CD8-positive, alpha-beta memory T cell (primary cell): ENCODE results near the gene SPON1. TPM values are rescaled to one million over a fixed set of nuclear protein-coding genes. Genes with fewer than 3 reads are reported as not detected.
A peak's percentile ranks its signal among the peaks of the same experiment; 100 is the strongest.

Source experiments
- CTCF ChIA-PET: fragments of 350-600 bp; sonication (Branson Sonifier 250); formaldehyde crosslinking; loops from one replicate; lab custom pipeline; 2021; ENCODE audit warnings: antibody characterized with exemption; lab: Charles Lee
- POLR2A ChIA-PET: fragments of 350-600 bp; sonication (Branson Sonifier 250); formaldehyde crosslinking; loops from one replicate; lab custom pipeline; 2021; ENCODE audit warnings: antibody characterized with exemption; lab: Charles Lee
- DNase-seq, 5 donors: peaks; one replicate each; pipeline versions ENCODE4 v3.0.0 to v3.0.0-alpha.2; 2020 to 2022; ENCODE audit warnings: mixed read lengths in 1 of 5
- H3K27ac ChIP-seq: one replicate; pipeline ENCODE4 v1.7.0; 2013; ENCODE audit warnings: low read depth, mild to moderate bottlenecking, low read length, moderate library complexity
- H3K27me3 ChIP-seq: 2 replicates; pipeline ENCODE4 v1.7.0; 2013; ENCODE audit warnings: low read length, mild to moderate bottlenecking; ENCODE audit not compliant: insufficient read depth, poor library complexity, severe bottlenecking
- H3K36me3 ChIP-seq: 2 replicates; pipeline ENCODE4 v1.7.0; 2013; ENCODE audit warnings: mild to moderate bottlenecking, low read length, moderate library complexity; ENCODE audit not compliant: insufficient read depth
- H3K4me1 ChIP-seq: 2 replicates; pipeline ENCODE4 v1.7.0; 2013; ENCODE audit warnings: mild to moderate bottlenecking, low read length, moderate library complexity; ENCODE audit not compliant: insufficient read depth
- H3K4me3 ChIP-seq: 2 replicates; pipeline ENCODE4 v1.7.0; 2013; ENCODE audit warnings: mild to moderate bottlenecking, low read length
- H3K9me3 ChIP-seq: 2 replicates; pipeline ENCODE4 v1.7.0; 2013; ENCODE audit warnings: mild to moderate bottlenecking, low read length
- H3K27ac Mint-ChIP-seq, 8 donors: one replicate each; pipeline ENCODE4 v1.8.0; 2020 to 2021; ENCODE audit warnings: mixed read lengths in 8 of 8, mild to moderate bottlenecking in 6 of 8, inconsistent platforms in 3 of 8, moderate library complexity in 3 of 8
- H3K27me3 Mint-ChIP-seq, 2 donors: one replicate each; pipeline ENCODE4 v1.8.0; 2020 to 2021; ENCODE audit warnings: mixed read lengths in 2 of 2, mild to moderate bottlenecking in 1 of 2, moderate library complexity in 1 of 2
- H3K36me3 Mint-ChIP-seq, 3 donors: one replicate each; pipeline ENCODE4 v1.8.0; 2020 to 2021; ENCODE audit warnings: mixed read lengths in 3 of 3, inconsistent platforms in 1 of 3, mild to moderate bottlenecking in 1 of 3
- H3K4me1 Mint-ChIP-seq, 3 donors: one replicate each; pipeline ENCODE4 v1.8.0; 2020 to 2021; ENCODE audit warnings: mixed read lengths in 3 of 3, inconsistent platforms in 1 of 3, mild to moderate bottlenecking in 1 of 3
- H3K4me3 Mint-ChIP-seq, 7 donors: one replicate each; pipeline ENCODE4 v1.8.0; 2020 to 2021; ENCODE audit warnings: mixed read lengths in 7 of 7, mild to moderate bottlenecking in 6 of 7, moderate library complexity in 4 of 7, inconsistent platforms in 2 of 7
- H3K9me3 Mint-ChIP-seq, 5 donors: one replicate each; pipeline ENCODE4 v1.8.0; 2020 to 2022; ENCODE audit warnings: mixed read lengths in 5 of 5, mild to moderate bottlenecking in 3 of 5, moderate library complexity in 2 of 5, inconsistent platforms in 1 of 5
- polyA plus RNA-seq: library from polyadenylated mRNA; unstranded; fragments of 300-500 nt; fragmentation: Illumina TruSeq; gene quantifications from one replicate; pipeline ENCODE4 v1.2.3, GENCODE V29; 2021
- total RNA-seq, 2 experiments: library from RNA; stranded (reverse); gene quantifications; one replicate each; pipeline ENCODE4 v1.2.3, GENCODE V29; 2021

Gene SPON1
- total and polyA plus RNA-seq, 3 experiments from 2014 or later = 0.81 to 2.0 (median 0.97) TPM

DNA sequence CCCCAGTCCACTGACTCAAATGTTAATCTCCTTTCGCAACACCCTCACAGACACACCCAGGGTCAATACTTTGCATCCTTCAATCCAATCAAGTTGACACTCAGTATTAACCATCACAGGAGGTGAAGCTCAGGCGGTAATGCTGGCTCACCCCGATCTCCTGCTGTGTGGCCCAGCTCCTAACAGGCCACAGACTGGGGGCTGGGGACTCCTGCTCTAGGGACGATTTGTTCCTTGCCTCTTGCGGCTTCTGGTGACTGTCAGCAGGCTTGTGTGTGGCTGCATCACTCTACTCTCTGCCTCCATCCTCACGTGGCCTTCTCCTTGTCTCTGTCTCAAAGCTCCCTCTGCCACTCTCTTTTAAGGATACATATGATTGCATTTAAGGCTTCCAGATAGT lies 45.0 kb downstream of the SPON1 start:
- Histone ChIP-seq H3K27ac (no peak overlapping the region), H3K4me3 (no peak overlapping the region), H3K27me3 (no peaks in the 10 kb centered on the region), H3K9me3 (no peaks in the 10 kb centered on the region), H3K4me1 (no peaks in the 10 kb centered on the region), H3K36me3 (no peaks in the 10 kb centered on the region)
- Mint-ChIP-seq H3K4me3 (no peak overlapping the region), H3K27me3 (peaks cover 5 to 12% of the 10 kb centered on the region in 2 donors), H3K36me3 (no peaks in the 10 kb centered on the region), H3K27ac (no peak overlapping the region), H3K4me1 (no peaks in the 10 kb centered on the region), H3K9me3 (peaks cover 0 to 4% (median 0%) of the 10 kb centered on the region in 5 donors)
- ChIA-PET CTCF (no interaction called here), POLR2A (no interaction called here)
- DNase-seq = no peak

DNA sequence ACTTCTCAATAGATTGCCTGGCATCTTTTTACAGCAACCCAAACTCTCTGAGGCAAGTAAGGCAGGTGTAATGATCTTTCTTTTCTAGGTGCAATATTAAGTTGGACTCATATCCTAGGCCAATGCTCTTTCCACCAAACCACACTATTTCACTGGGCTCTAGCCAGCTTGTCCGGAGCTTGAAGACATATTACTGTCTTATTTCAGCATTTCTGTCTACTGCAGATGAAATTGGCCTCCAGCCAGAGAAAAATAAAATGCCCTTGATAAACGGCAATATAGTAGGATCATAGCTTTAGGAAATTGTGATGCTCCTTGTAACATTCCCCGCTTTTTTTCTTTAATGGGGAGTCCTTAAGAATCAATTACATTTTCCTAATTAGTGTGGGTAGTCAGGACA lies 48.1 kb downstream of the SPON1 start:
- no peak for DNase-seq
- Mint-ChIP-seq H3K4me1 (no peaks in the 10 kb centered on the region), H3K27me3 (peaks cover 0 to 8% of the 10 kb centered on the region in 2 donors), H3K9me3 (no peaks in the 10 kb centered on the region), H3K36me3 (no peaks in the 10 kb centered on the region), H3K27ac (no peak overlapping the region), H3K4me3 (no peak overlapping the region)
- Histone ChIP-seq H3K27ac (no peak overlapping the region), H3K4me1 (no peaks in the 10 kb centered on the region), H3K9me3 (no peaks in the 10 kb centered on the region), H3K4me3 (no peak overlapping the region), H3K27me3 (no peaks in the 10 kb centered on the region), H3K36me3 (no peaks in the 10 kb centered on the region)
- ChIA-PET POLR2A (no interaction called here), CTCF (no interaction called here)

DNA sequence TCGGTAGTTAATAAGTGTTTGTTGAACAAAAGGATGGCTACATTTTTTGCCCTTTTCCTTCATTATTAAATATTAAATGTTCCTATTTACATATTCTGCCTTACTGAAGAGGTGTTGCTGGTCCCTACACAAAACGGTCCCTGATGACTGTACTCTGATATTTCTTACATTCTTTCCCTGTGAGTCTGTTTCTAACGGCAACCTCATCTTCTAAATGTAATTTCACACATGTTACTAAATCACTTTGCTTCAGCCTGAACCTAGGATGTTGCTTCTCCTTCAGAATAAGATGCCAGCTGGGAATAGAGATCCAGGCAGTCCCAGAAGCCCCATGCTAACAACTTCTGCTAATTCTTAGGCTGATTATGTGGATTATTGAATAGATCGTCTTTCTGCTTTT lies 50.3 kb downstream of the SPON1 start:
- H3K27ac ChIP-seq = no peak overlapping the region
- H3K4me1 ChIP-seq = no peaks in the 10 kb centered on the region
- no peak overlapping the region for H3K27ac Mint-ChIP-seq
- no peak overlapping the region for H3K4me3 ChIP-seq
- H3K9me3 Mint-ChIP-seq = no peaks in the 10 kb centered on the region
- H3K9me3 ChIP-seq = no peaks in the 10 kb centered on the region
- no peaks in the 10 kb centered on the region for H3K27me3 Mint-ChIP-seq
- ChIA-PET POLR2A (no interaction called here), CTCF (no interaction called here)
- H3K36me3 ChIP-seq = no peaks in the 10 kb centered on the region
- H3K4me3 Mint-ChIP-seq = no peak overlapping the region
- no peak for DNase-seq
- no peaks in the 10 kb centered on the region for H3K4me1 Mint-ChIP-seq
- no peaks in the 10 kb centered on the region for H3K27me3 ChIP-seq
- no peaks in the 10 kb centered on the region for H3K36me3 Mint-ChIP-seq

DNA sequence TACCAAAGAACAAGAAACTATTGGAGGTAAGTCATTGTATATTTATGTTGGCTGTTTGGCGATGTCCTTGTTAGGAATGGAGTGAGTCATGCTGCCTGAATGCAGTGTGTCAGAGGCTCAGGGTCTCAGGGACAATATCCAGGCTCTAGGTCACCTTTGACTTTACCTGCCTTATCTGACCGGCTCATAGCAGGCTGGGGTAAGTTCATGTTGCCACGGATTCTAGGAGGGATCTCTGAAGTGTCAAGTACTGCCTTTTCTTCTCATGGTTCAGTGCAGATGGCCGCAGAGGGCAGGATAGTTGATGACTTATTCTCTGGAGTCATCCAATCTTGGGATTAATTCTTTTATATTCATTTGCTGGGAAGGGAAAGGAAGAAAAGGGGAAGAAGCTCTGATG lies 53.2 kb downstream of the SPON1 start:
- Mint-ChIP-seq H3K27ac (no peak overlapping the region), H3K27me3 (peaks cover 0 to 5% of the 10 kb centered on the region in 2 donors), H3K4me3 (no peak overlapping the region), H3K4me1 (no peaks in the 10 kb centered on the region), H3K9me3 (no peaks in the 10 kb centered on the region), H3K36me3 (no peaks in the 10 kb centered on the region)
- Histone ChIP-seq H3K36me3 (no peaks in the 10 kb centered on the region), H3K27ac (no peak overlapping the region), H3K27me3 (no peaks in the 10 kb centered on the region), H3K9me3 (no peaks in the 10 kb centered on the region), H3K4me1 (no peaks in the 10 kb centered on the region), H3K4me3 (no peak overlapping the region)
- ChIA-PET CTCF (no interaction called here), POLR2A (no interaction called here)
- DNase-seq = no peak

DNA sequence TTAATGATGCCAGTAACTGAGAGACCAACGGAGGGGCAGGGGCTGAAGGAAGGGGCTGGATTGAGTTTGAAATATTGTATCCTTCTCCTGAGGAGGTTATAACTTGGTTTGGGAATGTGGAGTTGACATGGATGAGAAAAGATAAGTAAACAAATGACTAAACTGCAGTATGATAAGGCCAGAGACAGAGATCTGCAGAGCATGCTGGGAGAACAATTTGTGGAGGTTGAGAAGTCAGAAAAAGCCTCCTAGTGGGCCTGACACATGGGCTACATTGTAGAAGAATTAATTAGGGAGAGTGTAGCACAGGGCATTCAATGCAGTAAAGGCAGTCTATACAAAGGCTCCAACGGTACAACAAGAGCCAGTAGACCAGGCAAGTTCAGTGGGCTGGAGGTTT lies 55.9 kb downstream of the SPON1 start:
- Histone ChIP-seq H3K4me1 (no peaks in the 10 kb centered on the region), H3K27ac (no peak overlapping the region), H3K36me3 (no peaks in the 10 kb centered on the region), H3K9me3 (no peaks in the 10 kb centered on the region), H3K27me3 (no peaks in the 10 kb centered on the region), H3K4me3 (no peak overlapping the region)
- ChIA-PET POLR2A (interaction anchor here (0.8 kb wide), 1 partner anchor 93 kb away, joined by 3 read pairs; no protein-coding TSS in a partner anchor), CTCF (no interaction called here)
- H3K36me3 Mint-ChIP-seq = peaks cover 0 to 2% (median 0%) of the 10 kb centered on the region in 3 donors
- no peak for DNase-seq
- H3K27me3 Mint-ChIP-seq = peaks cover 8 to 18% of the 10 kb centered on the region in 2 donors
- H3K9me3 Mint-ChIP-seq = peaks cover 0 to 1% (median 0%) of the 10 kb centered on the region in 5 donors
- no peaks in the 10 kb centered on the region for H3K4me1 Mint-ChIP-seq
- H3K4me3 Mint-ChIP-seq = no peak overlapping the region
- peak overlapping the region in 1 of 8 donors; percentile 15 for H3K27ac Mint-ChIP-seq

DNA sequence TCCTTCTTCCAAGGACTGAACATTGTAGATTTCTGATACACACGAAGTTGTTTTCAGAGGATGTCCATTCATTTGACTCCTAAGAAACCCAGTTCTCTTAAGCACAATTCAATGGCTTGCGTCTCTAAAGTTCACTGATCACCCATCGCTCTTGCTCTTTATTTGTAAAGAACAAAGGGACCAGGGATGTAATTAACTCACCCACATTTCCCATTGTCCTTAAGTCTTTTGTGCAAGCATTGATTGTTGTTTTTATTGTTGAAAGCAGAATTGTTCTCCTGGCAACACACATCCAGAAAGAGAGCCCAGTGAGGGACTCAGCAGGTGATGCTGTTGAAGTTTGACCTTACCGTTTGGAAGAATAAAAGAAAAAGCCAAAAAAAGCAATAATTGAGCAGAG lies 59.2 kb downstream of the SPON1 start:
- ChIA-PET POLR2A (no interaction called here), CTCF (interaction anchor here (1.2 kb wide), 1 partner anchor 18 kb away, joined by 3 read pairs; no protein-coding TSS in a partner anchor)
- Mint-ChIP-seq H3K9me3 (peaks cover 0 to 2% (median 0%) of the 10 kb centered on the region in 5 donors), H3K27me3 (peaks cover 17 to 30% of the 10 kb centered on the region in 2 donors), H3K4me3 (no peak overlapping the region), H3K27ac (no peak overlapping the region), H3K4me1 (no peaks in the 10 kb centered on the region), H3K36me3 (peaks cover 0 to 3% (median 0%) of the 10 kb centered on the region in 3 donors)
- no peak overlapping the region for H3K4me3 ChIP-seq
- no peaks in the 10 kb centered on the region for H3K27me3 ChIP-seq
- no peaks in the 10 kb centered on the region for H3K9me3 ChIP-seq
- no peaks in the 10 kb centered on the region for H3K4me1 ChIP-seq
- no peaks in the 10 kb centered on the region for H3K36me3 ChIP-seq
- H3K27ac ChIP-seq = no peak overlapping the region
- no peak for DNase-seq

DNA sequence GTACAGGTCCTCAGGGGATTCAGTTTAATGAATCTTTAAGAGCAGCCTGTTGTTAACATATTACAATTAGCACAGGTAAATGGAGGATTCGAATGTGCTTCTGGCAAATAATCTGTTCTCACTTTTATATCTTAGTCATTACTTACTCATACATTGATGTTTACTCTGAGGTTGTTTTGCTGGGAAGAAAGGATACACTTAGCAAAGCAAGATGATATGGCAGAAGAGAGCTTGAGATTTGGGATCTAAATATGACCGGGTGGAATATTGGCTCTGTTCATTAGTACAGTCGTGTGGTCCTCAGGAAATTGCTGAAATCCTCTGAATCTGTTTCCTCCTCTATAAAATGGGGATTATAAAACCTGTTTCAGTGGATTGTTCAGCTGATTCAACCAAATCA lies 59.7 kb downstream of the SPON1 start:
- H3K36me3 ChIP-seq = no peaks in the 10 kb centered on the region
- H3K36me3 Mint-ChIP-seq = peaks cover 0 to 3% (median 0%) of the 10 kb centered on the region in 3 donors

DNA sequence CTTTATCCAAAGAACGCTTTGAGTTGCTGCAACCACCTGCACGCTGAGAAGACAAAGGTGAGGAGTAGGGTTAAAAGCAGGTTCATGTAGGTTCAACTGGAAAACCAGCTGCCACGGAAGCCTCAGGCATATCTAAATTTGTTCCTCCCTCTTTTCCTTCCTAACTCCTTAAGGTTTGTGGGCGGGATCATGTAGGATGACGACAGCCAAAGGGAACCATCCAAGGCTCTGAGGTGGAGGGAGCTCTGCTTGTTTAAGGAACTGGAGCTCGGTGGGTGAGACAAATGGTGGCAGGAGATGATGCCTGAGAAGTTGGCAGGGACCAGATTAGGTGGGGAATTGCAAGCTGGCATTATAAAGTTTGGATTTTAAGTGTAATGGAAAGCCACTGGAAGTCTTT lies 60.3 kb downstream of the SPON1 start:
- no peak overlapping the region for H3K4me3 Mint-ChIP-seq
- peaks cover 0 to 3% (median 0%) of the 10 kb centered on the region in 3 donors for H3K36me3 Mint-ChIP-seq
- CTCF ChIA-PET = interaction anchor here (1.0 to 1.2 kb wide), 2 partner anchors 17 to 39 kb away, joined by 3 read pairs; no protein-coding TSS in a partner anchor
- no peak for DNase-seq
- no peaks in the 10 kb centered on the region for H3K4me1 ChIP-seq
- H3K9me3 ChIP-seq = no peaks in the 10 kb centered on the region
- H3K36me3 ChIP-seq = no peaks in the 10 kb centered on the region
- H3K9me3 Mint-ChIP-seq = peaks cover 0 to 2% (median 0%) of the 10 kb centered on the region in 5 donors
- peaks cover 17 to 36% of the 10 kb centered on the region in 2 donors for H3K27me3 Mint-ChIP-seq
- POLR2A ChIA-PET = no interaction called here
- H3K27me3 ChIP-seq = no peaks in the 10 kb centered on the region
- H3K4me1 Mint-ChIP-seq = no peaks in the 10 kb centered on the region
- H3K27ac ChIP-seq = no peak overlapping the region
- no peak overlapping the region for H3K27ac Mint-ChIP-seq
- no peak overlapping the region for H3K4me3 ChIP-seq

More for the DNA sequence above, 59.7 kb downstream of the SPON1 start:
- Mint-ChIP-seq H3K4me1 (no peaks in the 10 kb centered on the region), H3K9me3 (peaks cover 0 to 2% (median 0%) of the 10 kb centered on the region in 5 donors), H3K27me3 (peaks cover 17 to 30% of the 10 kb centered on the region in 2 donors), H3K27ac (no peak overlapping the region), H3K4me3 (no peak overlapping the region)
- Histone ChIP-seq H3K4me1 (no peaks in the 10 kb centered on the region), H3K27ac (no peak overlapping the region), H3K4me3 (no peak overlapping the region), H3K27me3 (no peaks in the 10 kb centered on the region), H3K9me3 (no peaks in the 10 kb centered on the region)
- ChIA-PET POLR2A (no interaction called here), CTCF (interaction anchor here (1.0 to 1.2 kb wide), 2 partner anchors 18 to 39 kb away, joined by 3 read pairs; no protein-coding TSS in a partner anchor)
- no peak for DNase-seq
